Measurements from ENCODE around the gene ANKRD9.
A peak's percentile ranks its signal among the peaks of the same experiment; 100 is the strongest.

Gene ANKRD9

GRCh38 chr14:102518063-102518648, 8.6 kb upstream of the ANKRD9 start:
- H3K27ac ChIP-seq (ENCODE audit: low read depth, low read length) = no peak overlapping the region
- H3K4me1 ChIP-seq (ENCODE audit: control insufficient read depth, insufficient read depth, low read length) = no peaks in the 10 kb centered on the region; the same call in 1 of the 2 replicates
- no peak overlapping the region for H3K4me3 ChIP-seq (ENCODE audit: low read depth, low read length)
- peaks cover 12% of the 10 kb centered on the region; the same call in 1 of the 2 replicates for H3K27me3 ChIP-seq (ENCODE audit: control insufficient read depth, insufficient read depth, low read length)
- H3K9me3 ChIP-seq (ENCODE audit: control insufficient read depth, insufficient read depth, low read length) = no peaks in the 10 kb centered on the region
- H3K9ac ChIP-seq (ENCODE audit: low read depth, low read length) = no peak overlapping the region
- no peaks in the 10 kb centered on the region for H3K36me3 ChIP-seq (ENCODE audit: control insufficient read depth, insufficient read depth, low read length)

- no peak overlapping the region for H3K27ac ChIP-seq (ENCODE audit: low read depth, low read length)
Measured at GRCh38 chr14:102517392-102518062, 8.0 kb upstream of the ANKRD9 start.

GRCh38 chr14:102516531-102517391, 7.2 kb upstream of the ANKRD9 start:
- no peaks in the 10 kb centered on the region for H3K36me3 ChIP-seq (ENCODE audit: control insufficient read depth, insufficient read depth, low read length)
- H3K9me3 ChIP-seq (ENCODE audit: control insufficient read depth, insufficient read depth, low read length) = no peaks in the 10 kb centered on the region
- H3K9ac ChIP-seq (ENCODE audit: low read depth, low read length) = peak overlapping the region; percentile 24; the same call in 1 of the 2 replicates
- peaks cover 12% of the 10 kb centered on the region; the same call in 1 of the 2 replicates for H3K27me3 ChIP-seq (ENCODE audit: control insufficient read depth, insufficient read depth, low read length)
- H3K4me3 ChIP-seq (ENCODE audit: low read depth, low read length) = peak overlapping the region; percentile 71
- no peak overlapping the region for H3K27ac ChIP-seq (ENCODE audit: low read depth, low read length)
- H3K4me1 ChIP-seq (ENCODE audit: control insufficient read depth, insufficient read depth, low read length) = no peaks in the 10 kb centered on the region

More at GRCh38 chr14:102517392-102518062, 8.0 kb upstream of the ANKRD9 start:
- Histone ChIP-seq H3K9ac (ENCODE audit: low read depth, low read length) (peak overlapping the region; percentile 24; the same call in 1 of the 2 replicates), H3K4me1 (ENCODE audit: control insufficient read depth, insufficient read depth, low read length) (no peaks in the 10 kb centered on the region), H3K36me3 (ENCODE audit: control insufficient read depth, insufficient read depth, low read length) (no peaks in the 10 kb centered on the region), H3K27me3 (ENCODE audit: control insufficient read depth, insufficient read depth, low read length) (peaks cover 12% of the 10 kb centered on the region; the same call in 1 of the 2 replicates), H3K9me3 (ENCODE audit: control insufficient read depth, insufficient read depth, low read length) (no peaks in the 10 kb centered on the region), H3K4me3 (ENCODE audit: low read depth, low read length) (peak overlapping the region; percentile 71)

- peaks cover 10% of the 10 kb centered on the region for H3K4me1 ChIP-seq (ENCODE audit: control insufficient read depth, insufficient read depth, low read length)
- H3K36me3 ChIP-seq (ENCODE audit: control insufficient read depth, insufficient read depth, low read length) = no peaks in the 10 kb centered on the region
- H3K27ac ChIP-seq (ENCODE audit: low read depth, low read length) = no peak overlapping the region
- no peak overlapping the region for H3K9ac ChIP-seq (ENCODE audit: low read depth, low read length)
- H3K4me3 ChIP-seq (ENCODE audit: low read depth, low read length) = no peak overlapping the region
- H3K9me3 ChIP-seq (ENCODE audit: control insufficient read depth, insufficient read depth, low read length) = no peaks in the 10 kb centered on the region
- peaks cover 12% of the 10 kb centered on the region; the same call in 1 of the 2 replicates for H3K27me3 ChIP-seq (ENCODE audit: control insufficient read depth, insufficient read depth, low read length)
Measured at GRCh38 chr14:102514987-102515733, 5.6 kb upstream of the ANKRD9 start.

- Histone ChIP-seq H3K4me1 (ENCODE audit: control insufficient read depth, insufficient read depth, low read length) (peaks cover 10% of the 10 kb centered on the region), H3K27me3 (ENCODE audit: control insufficient read depth, insufficient read depth, low read length) (peaks cover 12% of the 10 kb centered on the region; the same call in 1 of the 2 replicates)
Measured at GRCh38 chr14:102513899-102514772, 4.6 kb upstream of the ANKRD9 start.

GRCh38 chr14:102512793-102513300, 3.3 kb upstream of the ANKRD9 start:
- Histone ChIP-seq H3K4me1 (ENCODE audit: control insufficient read depth, insufficient read depth, low read length) (peaks cover 10% of the 10 kb centered on the region), H3K27ac (ENCODE audit: low read depth, low read length) (no peak overlapping the region), H3K9ac (ENCODE audit: low read depth, low read length) (no peak overlapping the region), H3K27me3 (ENCODE audit: control insufficient read depth, insufficient read depth, low read length) (peaks cover 5% of the 10 kb centered on the region; the same call in 1 of the 2 replicates), H3K36me3 (ENCODE audit: control insufficient read depth, insufficient read depth, low read length) (no peaks in the 10 kb centered on the region), H3K9me3 (ENCODE audit: control insufficient read depth, insufficient read depth, low read length) (no peaks in the 10 kb centered on the region), H3K4me3 (ENCODE audit: low read depth, low read length) (no peak overlapping the region)

More at GRCh38 chr14:102513899-102514772, 4.6 kb upstream of the ANKRD9 start:
- Histone ChIP-seq H3K9me3 (ENCODE audit: control insufficient read depth, insufficient read depth, low read length) (no peaks in the 10 kb centered on the region), H3K9ac (ENCODE audit: low read depth, low read length) (no peak overlapping the region), H3K36me3 (ENCODE audit: control insufficient read depth, insufficient read depth, low read length) (no peaks in the 10 kb centered on the region), H3K27ac (ENCODE audit: low read depth, low read length) (no peak overlapping the region), H3K4me3 (ENCODE audit: low read depth, low read length) (no peak overlapping the region)

- Histone ChIP-seq H3K9me3 (ENCODE audit: control insufficient read depth, insufficient read depth, low read length) (no peaks in the 10 kb centered on the region), H3K4me3 (ENCODE audit: low read depth, low read length) (no peak overlapping the region), H3K27ac (ENCODE audit: low read depth, low read length) (no peak overlapping the region), H3K4me1 (ENCODE audit: control insufficient read depth, insufficient read depth, low read length) (peaks cover 10% of the 10 kb centered on the region), H3K27me3 (ENCODE audit: control insufficient read depth, insufficient read depth, low read length) (no peaks in the 10 kb centered on the region), H3K36me3 (ENCODE audit: control insufficient read depth, insufficient read depth, low read length) (peaks cover under 1% of the 10 kb centered on the region; the same call in 1 of the 2 replicates), H3K9ac (ENCODE audit: low read depth, low read length) (no peak overlapping the region)
Measured at GRCh38 chr14:102511538-102511937, 2.0 kb upstream of the ANKRD9 start.

- no peak overlapping the region for H3K9ac ChIP-seq (ENCODE audit: low read depth, low read length)
Measured at GRCh38 chr14:102510616-102511520, 1.3 kb upstream of the ANKRD9 start.

More at GRCh38 chr14:102510616-102511520, 1.3 kb upstream of the ANKRD9 start:
- Histone ChIP-seq H3K36me3 (ENCODE audit: control insufficient read depth, insufficient read depth, low read length) (peaks cover 7% of the 10 kb centered on the region; the same call in 1 of the 2 replicates), H3K27ac (ENCODE audit: low read depth, low read length) (peak overlapping the region; percentile 29), H3K4me1 (ENCODE audit: control insufficient read depth, insufficient read depth, low read length) (peaks cover 10% of the 10 kb centered on the region), H3K9me3 (ENCODE audit: control insufficient read depth, insufficient read depth, low read length) (no peaks in the 10 kb centered on the region), H3K4me3 (ENCODE audit: low read depth, low read length) (peak overlapping the region; percentile 77), H3K27me3 (ENCODE audit: control insufficient read depth, insufficient read depth, low read length) (no peaks in the 10 kb centered on the region)

Data from HUES48 (cell line).